ENCODE data around the gene ZNF611. TPM values are rescaled to one million over a fixed set of nuclear protein-coding genes. Genes with fewer than 3 reads are reported as not detected.

ZNF611 gene
- polyA plus RNA-seq, 1 donor (not counting 4 experiments of a cell fraction or from before 2014, with no cell fraction given): 2.9 TPM

GRCh38 chr19:52659013-52659412 is 75.8 kb downstream of the ZNF611 start:
- Histone ChIP-seq H3K4me2 (ENCODE audit: control insufficient read depth, extremely low read depth, insufficient read depth, low read depth, low read length) (no peak overlapping the region), H3K27ac (ENCODE audit: control insufficient read depth, insufficient read depth, low read length) (no peak overlapping the region), H3K27me3 (ENCODE audit: control insufficient read depth, extremely low read depth, insufficient read depth, low read length) (no peaks in the 10 kb centered on the region), H3K79me2 (ENCODE audit: control insufficient read depth, insufficient read depth, low read length) (peaks cover 7% of the 10 kb centered on the region), H3K4me3 (ENCODE audit: control insufficient read depth in 2 of 3, extremely low read depth in 1 of 3, insufficient read depth in 2 of 3, low read depth in 1 of 3, low read length in 3 of 3) (no peak overlapping the region), H3K36me3 (ENCODE audit: control insufficient read depth in 2 of 2, extremely low read depth in 1 of 2, insufficient read depth in 2 of 2, low read length in 2 of 2) (peaks cover 19 to 23% of the 10 kb centered on the region in 2 experiments), H3K9ac (ENCODE audit: control insufficient read depth, extremely low read depth, insufficient read depth, low read length) (no peak overlapping the region), H3K4me1 (ENCODE audit: control insufficient read depth, extremely low read depth, insufficient read depth, low read length) (peaks cover 13% of the 10 kb centered on the region), H3K9me1 (ENCODE audit: control insufficient read depth, extremely low read depth, insufficient read depth, low read length) (no peaks in the 10 kb centered on the region), H3K9me3 (ENCODE audit: control insufficient read depth, low read depth, low read length) (no peaks in the 10 kb centered on the region), H2AFZ (ENCODE audit: control insufficient read depth, low read length) (no peak overlapping the region), H4K20me1 (ENCODE audit: control insufficient read depth, extremely low read depth, insufficient read depth, low read length) (no peaks in the 10 kb centered on the region)
- DNase-seq (ENCODE audit: low read depth, low spot score) (no peak), FAIRE-seq (no peak)
- dilution Hi-C loops (cut with MboI; ENCODE audit: extremely low pct_ligation_motif_present, low sequenced_read_pairs): no loop called here
- TF ChIP-seq EZH2 (IDR thresholded peaks at IDR 0.05; ENCODE audit: low read length) (no peak), CTCF (optimal IDR thresholded peaks at IDR 0.05 in 1 of 3, IDR thresholded peaks at IDR 0.05 in 1 of 3, conservative IDR thresholded peaks at IDR 0.05 in 1 of 3; ENCODE audit: extremely low read depth in 1 of 3, insufficient read depth in 2 of 3, low read length in 3 of 3) (no peak)

- no peak overlapping the region for H3K9ac ChIP-seq (ENCODE audit: control insufficient read depth, extremely low read depth, insufficient read depth, low read length)
- H3K36me3 ChIP-seq (ENCODE audit: control insufficient read depth in 2 of 2, extremely low read depth in 1 of 2, insufficient read depth in 2 of 2, low read length in 2 of 2): peaks cover 19 to 24% of the 10 kb centered on the region in 2 experiments
- dilution Hi-C loops (cut with MboI; ENCODE audit: extremely low pct_ligation_motif_present, low sequenced_read_pairs): no loop called here
These were observed 76.2 kb downstream of the ZNF611 start for GRCh38 chr19:52658595-52658994.

More at GRCh38 chr19:52658595-52658994, 76.2 kb downstream of the ZNF611 start:
- no peak overlapping the region for H3K27ac ChIP-seq (ENCODE audit: control insufficient read depth, insufficient read depth, low read length)
- H3K27me3 ChIP-seq (ENCODE audit: control insufficient read depth, extremely low read depth, insufficient read depth, low read length): no peaks in the 10 kb centered on the region
- H2AFZ ChIP-seq (ENCODE audit: control insufficient read depth, low read length): no peak overlapping the region
- DNase-seq (ENCODE audit: low read depth, low spot score) (no peak), FAIRE-seq (no peak)
- no peaks in the 10 kb centered on the region for H4K20me1 ChIP-seq (ENCODE audit: control insufficient read depth, extremely low read depth, insufficient read depth, low read length)
- H3K9me1 ChIP-seq (ENCODE audit: control insufficient read depth, extremely low read depth, insufficient read depth, low read length): no peaks in the 10 kb centered on the region
- H3K9me3 ChIP-seq (ENCODE audit: control insufficient read depth, low read depth, low read length): no peaks in the 10 kb centered on the region
- no peak overlapping the region for H3K4me3 ChIP-seq (ENCODE audit: control insufficient read depth in 2 of 3, extremely low read depth in 1 of 3, insufficient read depth in 2 of 3, low read depth in 1 of 3, low read length in 3 of 3)
- H3K79me2 ChIP-seq (ENCODE audit: control insufficient read depth, insufficient read depth, low read length): peaks cover 7% of the 10 kb centered on the region
- H3K4me1 ChIP-seq (ENCODE audit: control insufficient read depth, extremely low read depth, insufficient read depth, low read length): peaks cover 13% of the 10 kb centered on the region
- TF ChIP-seq CTCF (optimal IDR thresholded peaks at IDR 0.05 in 1 of 3, IDR thresholded peaks at IDR 0.05 in 1 of 3, conservative IDR thresholded peaks at IDR 0.05 in 1 of 3; ENCODE audit: extremely low read depth in 1 of 3, insufficient read depth in 2 of 3, low read length in 3 of 3) (no peak), EZH2 (IDR thresholded peaks at IDR 0.05; ENCODE audit: low read length) (no peak)
- no peak overlapping the region for H3K4me2 ChIP-seq (ENCODE audit: control insufficient read depth, extremely low read depth, insufficient read depth, low read depth, low read length)

All from keratinocyte (primary cell).